GM12878 (cell line): Measurements from ENCODE around the gene VSTM2B. TPM values are rescaled to one million over a fixed set of nuclear protein-coding genes. Genes with fewer than 3 reads are reported as not detected.

Source experiments
- ATAC-seq: fragments of 200-7000 bp; cut with Tn5 transposase; 3 replicates; pipeline ENCODE4 v1.9.1; 2020; ENCODE audit warnings: mild to moderate bottlenecking, moderate library complexity
- BruUV-seq: library from RNA; stranded (reverse); fragments of 400-500 nt; replicated peaks from 2 replicates; lab custom pipeline; 2021; lab: Mats Ljungman, UMichigan
- CTCF ChIA-PET: fragments of 300-600 bp; sonication (Branson Sonifier 250); formaldehyde crosslinking; extraction: SDS; loops from one replicate; lab custom pipeline; 2021; ENCODE audit warnings: inconsistent platforms; lab: Yijun Ruan, JAX
- POLR2A ChIA-PET: fragments of 350-600 bp; formaldehyde crosslinking; extraction: SDS; loops from one replicate; lab custom pipeline; 2021; ENCODE audit warnings: inconsistent platforms; lab: Charles Lee
- RAD21 ChIA-PET: fragments of 300-600 bp; sonication (Branson Sonifier 250); formaldehyde crosslinking; loops from one replicate; lab custom pipeline; 2023; ENCODE audit warnings: antibody characterized with exemption; ENCODE audit not compliant: unreplicated experiment; lab: Charles Lee
- SMC1A ChIA-PET: fragments of 300-600 bp; sonication (Branson Sonifier 250); formaldehyde crosslinking; loops from one replicate; lab custom pipeline; 2023; ENCODE audit not compliant: unreplicated experiment, uncharacterized antibody; lab: Charles Lee
- DNase-seq: peaks from one replicate; pipeline ENCODE4 v3.0.0-alpha.2; 2011; ENCODE audit warnings: low read depth, low spot score
- FAIRE-seq: peaks from 3 replicates; lab custom pipeline; 2011; peaks lifted over from hg19 to GRCh38; lab: Jason Lieb, UNC
- H2AFZ ChIP-seq: 2 replicates; pipeline ENCODE4 v1.6.0; 2011; ENCODE audit warnings: low read depth, low read length, control low read depth; ENCODE audit not compliant: control insufficient read depth
- H3K27ac ChIP-seq: 2 replicates; pipeline ENCODE4 v1.5.1; 2011; ENCODE audit warnings: control low read depth; ENCODE audit not compliant: control insufficient read depth, insufficient read depth
- H3K27me3 ChIP-seq, 2 experiments: replicated peaks in 1 of 2; 2 replicates each; pipeline versions ENCODE4 v1.6.0 to v1.6.1; 2011; ENCODE audit warnings: low read length in 1 of 2; ENCODE audit not compliant: control insufficient read depth in 2 of 2, insufficient read depth in 2 of 2
- H3K36me3 ChIP-seq, 2 experiments: 2 replicates each; pipeline ENCODE4 v1.5.1; 2011; ENCODE audit warnings: low read length in 1 of 2; ENCODE audit not compliant: control insufficient read depth in 2 of 2, insufficient read depth in 2 of 2
- H3K4me1 ChIP-seq: 2 replicates; pipeline ENCODE4 v1.6.1; 2011; ENCODE audit warnings: mild to moderate bottlenecking, low read length, moderate library complexity, mixed read lengths; ENCODE audit not compliant: control insufficient read depth, insufficient read depth
- H3K4me2 ChIP-seq: 2 replicates; pipeline ENCODE4 v1.6.0; 2011; ENCODE audit warnings: control low read depth; ENCODE audit not compliant: control insufficient read depth, insufficient read depth
- H3K4me3 ChIP-seq: fragments of 200-600 bp; sonication (generic); 2 replicates; pipeline ENCODE4 v1.5.1; 2016
- H3K79me2 ChIP-seq: 2 replicates; pipeline ENCODE4 v1.6.0; 2011; ENCODE audit warnings: low read length; ENCODE audit not compliant: control insufficient read depth, insufficient read depth
- H3K9ac ChIP-seq: 2 replicates; pipeline ENCODE4 v1.8.0; 2011; ENCODE audit warnings: low read length, control low read depth, mixed read lengths; ENCODE audit not compliant: control insufficient read depth, insufficient read depth
- H3K9me3 ChIP-seq: replicated peaks from 3 replicates; pipeline ENCODE4 v1.5.1; 2011; ENCODE audit warnings: mild to moderate bottlenecking, low read length; ENCODE audit not compliant: control insufficient read depth, insufficient read depth
- H4K20me1 ChIP-seq: 2 replicates; pipeline ENCODE4 v1.6.0; 2011; ENCODE audit not compliant: control insufficient read depth, insufficient read depth
- BCL11A ChIP-seq: IDR thresholded peaks from 2 replicates; pipeline ENCODE4 v1.6.1; 2011; ENCODE audit warnings: low read depth, low read length
- HDAC6 ChIP-seq: fragments of 200-600 bp; sonication (generic); IDR thresholded peaks from one replicate; pipeline ENCODE4 v1.8.0; 2017; ENCODE audit warnings: antibody characterized with exemption; ENCODE audit not compliant: unreplicated experiment
- MXI1 ChIP-seq: fragments of 150-350 bp; IDR thresholded peaks from 2 replicates; pipeline ENCODE4 v1.6.1; 2011; ENCODE audit warnings: low read depth, mild to moderate bottlenecking, inconsistent platforms, low read length, improper control_type of control experiment
- NRF1 ChIP-seq: conservative IDR thresholded peaks from 2 replicates; pipeline ENCODE4 v1.6.1; 2011; ENCODE audit warnings: mild to moderate bottlenecking, low read depth, low read length, improper control_type of control experiment
- WRNIP1 ChIP-seq: IDR thresholded peaks from 2 replicates; pipeline ENCODE4 v1.6.1; 2011; ENCODE audit warnings: low read depth, low read length, improper control_type of control experiment, borderline replicate concordance
- WGBS: methylation state at CpG from one replicate; pipeline ENCODE4 v1.1.6; 2016; ENCODE audit warnings: low lambda C conversion rate; ENCODE audit not compliant: insufficient replicate concordance, insufficient coverage; ENCODE audit errors: missing lambda C conversion rate; 5-methylcytosine and 5-hydroxymethylcytosine counted together
- in situ Hi-C: fragments of 300-500 bp; cut with MboI; formaldehyde crosslinking; loops from 9 replicates; pipeline ENCODE4 v1.14.3; 2018; ENCODE audit warnings: mixed read lengths
- intact Hi-C: fragments of 100-400 bp; cut with micrococcal nuclease; formaldehyde crosslinking; loops from one replicate; pipeline ENCODE4 v1.14.2; 2022; ENCODE audit not compliant: unreplicated experiment
- polyA plus RNA-seq, 11 experiments: library from polyadenylated mRNA; depleted of rRNA in 4 of 11; unstranded in 6 of 11; stranded (reverse) in 5 of 11; fragments of >200 nt; fragmentation: Nextera tagmentation in 4 of 11; fragmentation: Illumina TruSeq in 1 of 11; extraction: Ambion mirVana in 4 of 11; extraction: Trizol in 1 of 11; gene quantifications; 1 replicate in 1 of 11; 2 replicates in 10 of 11; pipeline versions ENCODE4 v1.2.1 to v1.2.3, GENCODE V29; 2011 to 2016; ENCODE audit warnings: inconsistent platforms in 2 of 11, missing spikeins in 2 of 11, low read depth in 1 of 11
- total RNA-seq, 4 experiments: library from RNA; depleted of rRNA in 3 of 4; stranded (reverse); fragments of >200 nt in 3 of 4; fragmentation: Illumina TruSeq in 1 of 4; extraction: Trizol in 1 of 4; gene quantifications; 2 replicates each; pipeline versions ENCODE4 v1.2.1 to v1.2.3, GENCODE V29; 2013 to 2021
- TF ChIP-seq, protein P1 (sequence below): fragments of 450-650 bp; IDR thresholded peaks from 2 replicates; pipeline ENCODE4 v1.6.1; 2017; ENCODE audit warnings: mild to moderate bottlenecking
- TF ChIP-seq, protein P2 (sequence below): fragments of 450-650 bp; formaldehyde crosslinking; IDR thresholded peaks from 2 replicates; pipeline ENCODE4 v1.4.0; 2022; ENCODE audit warnings: mild to moderate bottlenecking, moderate library complexity
- TF ChIP-seq, protein P3 (sequence below): fragments of 450-650 bp; formaldehyde crosslinking; IDR thresholded peaks from 2 replicates; pipeline ENCODE4 v1.5.0; 2022; ENCODE audit warnings: mild to moderate bottlenecking, missing genetic modification characterization
- TF ChIP-seq, protein P4 (sequence below): fragments of 450-650 bp; IDR thresholded peaks from 2 replicates; pipeline ENCODE4 v1.6.1; 2017; ENCODE audit warnings: low read depth, mild to moderate bottlenecking, moderate library complexity

Gene VSTM2B
- total and polyA plus RNA-seq, 10 of the 15 experiments (the other 5 are each of a cell fraction or from before 2014, with no cell fraction given), result not detected

DNA sequence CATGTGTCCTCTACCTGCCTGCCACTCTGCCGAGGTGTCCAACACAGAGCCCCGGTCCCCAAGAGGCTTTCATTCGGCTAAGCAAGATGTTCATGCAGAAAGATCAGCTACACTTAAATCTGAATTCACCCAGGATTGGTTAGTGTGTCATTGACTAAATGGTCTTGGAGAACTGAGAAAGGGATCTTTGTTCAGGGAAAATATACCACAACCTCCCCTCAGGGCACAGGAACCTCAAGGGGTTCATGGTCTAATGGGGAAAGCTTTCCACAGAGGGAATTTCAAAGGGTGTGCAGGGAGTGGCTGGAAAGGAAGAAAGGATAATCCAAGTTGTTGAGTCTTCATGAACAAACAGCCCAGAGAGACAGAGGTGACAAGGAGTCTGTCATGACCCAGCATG is 65.9 kb downstream of the VSTM2B start (continued):
- TF ChIP-seq BCL11A, result no peak
- TF ChIP-seq, all 136 proteins: peak for 0

DNA sequence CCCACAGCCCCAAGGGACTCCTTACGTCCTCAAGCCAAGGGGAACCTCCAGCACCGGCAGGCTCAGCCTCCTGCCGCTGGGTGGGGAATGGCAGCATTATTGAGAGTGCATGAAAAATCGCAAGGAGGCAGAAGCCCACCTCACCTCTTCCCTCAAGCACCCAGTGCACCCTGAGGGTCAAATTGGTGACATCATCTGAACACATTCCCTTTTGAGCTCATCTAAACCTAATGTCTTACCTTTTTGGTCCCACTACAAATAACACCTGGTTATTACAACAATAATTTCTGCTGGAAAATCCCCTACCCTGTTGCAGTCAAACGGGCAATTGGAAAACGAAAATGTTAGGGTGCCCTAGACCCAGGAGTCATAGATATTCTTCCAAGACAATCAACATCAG is 68.1 kb downstream of the VSTM2B start:
- intact Hi-C loops, result loop anchor here (10.0 kb wide), 1 partner anchor 119 kb away; no protein-coding TSS in a partner anchor
- H3K79me2 ChIP-seq, result no peaks in the 10 kb centered on the region
- no peaks in the 10 kb centered on the region for H3K36me3 ChIP-seq
- no peak overlapping the region for H3K27ac ChIP-seq
- no peak for ATAC-seq
- in situ Hi-C loops, result no loop called here
- H4K20me1 ChIP-seq, result no peaks in the 10 kb centered on the region
- H3K27me3 ChIP-seq, result no peaks in the 10 kb centered on the region; a peak in 3 of 4 replicates
- no peaks in the 10 kb centered on the region for H3K4me1 ChIP-seq
- SMC1A ChIA-PET, result no interaction called here
- DNase-seq, result no peak
- no peak overlapping the region for H3K4me3 ChIP-seq
- CTCF ChIA-PET, result no interaction called here
- no peak overlapping the region for H2AFZ ChIP-seq
- no TSS peak for BruUV-seq
- FAIRE-seq, result no peak
- 36% methylated on average over 6 of the region's 6 CpGs for WGBS
- no peak overlapping the region for H3K4me2 ChIP-seq
- POLR2A ChIA-PET, result no interaction called here
- RAD21 ChIA-PET, result interaction anchor here (0.5 kb wide), 1 partner anchor 257 kb away, joined by 3 read pairs; no protein-coding TSS in a partner anchor
- no peak overlapping the region for H3K9ac ChIP-seq
- H3K9me3 ChIP-seq, result peaks cover 2% of the 10 kb centered on the region; the same call in 1 of the 3 replicates
- TF ChIP-seq NRF1, result no peak
- no peak for TF ChIP-seq WRNIP1
- TF ChIP-seq MXI1, result no peak
- TF ChIP-seq HDAC6, result no peak
- TF ChIP-seq, protein P1, sequence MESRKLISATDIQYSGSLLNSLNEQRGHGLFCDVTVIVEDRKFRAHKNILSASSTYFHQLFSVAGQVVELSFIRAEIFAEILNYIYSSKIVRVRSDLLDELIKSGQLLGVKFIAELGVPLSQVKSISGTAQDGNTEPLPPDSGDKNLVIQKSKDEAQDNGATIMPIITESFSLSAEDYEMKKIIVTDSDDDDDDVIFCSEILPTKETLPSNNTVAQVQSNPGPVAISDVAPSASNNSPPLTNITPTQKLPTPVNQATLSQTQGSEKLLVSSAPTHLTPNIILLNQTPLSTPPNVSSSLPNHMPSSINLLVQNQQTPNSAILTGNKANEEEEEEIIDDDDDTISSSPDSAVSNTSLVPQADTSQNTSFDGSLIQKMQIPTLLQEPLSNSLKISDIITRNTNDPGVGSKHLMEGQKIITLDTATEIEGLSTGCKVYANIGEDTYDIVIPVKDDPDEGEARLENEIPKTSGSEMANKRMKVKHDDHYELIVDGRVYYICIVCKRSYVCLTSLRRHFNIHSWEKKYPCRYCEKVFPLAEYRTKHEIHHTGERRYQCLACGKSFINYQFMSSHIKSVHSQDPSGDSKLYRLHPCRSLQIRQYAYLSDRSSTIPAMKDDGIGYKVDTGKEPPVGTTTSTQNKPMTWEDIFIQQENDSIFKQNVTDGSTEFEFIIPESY, result no peak
- TF ChIP-seq, protein P2, sequence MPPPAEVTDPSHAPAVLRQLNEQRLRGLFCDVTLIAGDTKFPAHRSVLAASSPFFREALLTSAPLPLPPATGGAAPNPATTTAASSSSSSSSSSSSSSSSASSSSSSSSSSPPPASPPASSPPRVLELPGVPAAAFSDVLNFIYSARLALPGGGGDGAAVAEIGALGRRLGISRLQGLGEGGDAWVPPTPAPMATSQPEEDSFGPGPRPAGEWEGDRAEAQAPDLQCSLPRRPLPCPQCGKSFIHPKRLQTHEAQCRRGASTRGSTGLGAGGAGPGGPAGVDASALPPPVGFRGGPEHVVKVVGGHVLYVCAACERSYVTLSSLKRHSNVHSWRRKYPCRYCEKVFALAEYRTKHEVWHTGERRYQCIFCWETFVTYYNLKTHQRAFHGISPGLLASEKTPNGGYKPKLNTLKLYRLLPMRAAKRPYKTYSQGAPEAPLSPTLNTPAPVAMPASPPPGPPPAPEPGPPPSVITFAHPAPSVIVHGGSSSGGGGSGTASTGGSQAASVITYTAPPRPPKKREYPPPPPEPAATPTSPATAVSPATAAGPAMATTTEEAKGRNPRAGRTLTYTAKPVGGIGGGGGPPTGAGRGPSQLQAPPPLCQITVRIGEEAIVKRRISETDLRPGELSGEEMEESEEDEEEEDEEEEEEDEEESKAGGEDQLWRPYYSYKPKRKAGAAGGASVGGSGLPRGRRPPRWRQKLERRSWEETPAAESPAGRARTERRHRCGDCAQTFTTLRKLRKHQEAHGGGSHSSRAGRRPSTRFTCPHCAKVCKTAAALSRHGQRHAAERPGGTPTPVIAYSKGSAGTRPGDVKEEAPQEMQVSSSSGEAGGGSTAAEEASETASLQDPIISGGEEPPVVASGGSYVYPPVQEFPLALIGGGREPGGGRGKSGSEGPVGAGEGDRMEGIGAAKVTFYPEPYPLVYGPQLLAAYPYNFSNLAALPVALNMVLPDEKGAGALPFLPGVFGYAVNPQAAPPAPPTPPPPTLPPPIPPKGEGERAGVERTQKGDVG (CRISPR knock-in tag), result no peak
- TF ChIP-seq, protein P3, sequence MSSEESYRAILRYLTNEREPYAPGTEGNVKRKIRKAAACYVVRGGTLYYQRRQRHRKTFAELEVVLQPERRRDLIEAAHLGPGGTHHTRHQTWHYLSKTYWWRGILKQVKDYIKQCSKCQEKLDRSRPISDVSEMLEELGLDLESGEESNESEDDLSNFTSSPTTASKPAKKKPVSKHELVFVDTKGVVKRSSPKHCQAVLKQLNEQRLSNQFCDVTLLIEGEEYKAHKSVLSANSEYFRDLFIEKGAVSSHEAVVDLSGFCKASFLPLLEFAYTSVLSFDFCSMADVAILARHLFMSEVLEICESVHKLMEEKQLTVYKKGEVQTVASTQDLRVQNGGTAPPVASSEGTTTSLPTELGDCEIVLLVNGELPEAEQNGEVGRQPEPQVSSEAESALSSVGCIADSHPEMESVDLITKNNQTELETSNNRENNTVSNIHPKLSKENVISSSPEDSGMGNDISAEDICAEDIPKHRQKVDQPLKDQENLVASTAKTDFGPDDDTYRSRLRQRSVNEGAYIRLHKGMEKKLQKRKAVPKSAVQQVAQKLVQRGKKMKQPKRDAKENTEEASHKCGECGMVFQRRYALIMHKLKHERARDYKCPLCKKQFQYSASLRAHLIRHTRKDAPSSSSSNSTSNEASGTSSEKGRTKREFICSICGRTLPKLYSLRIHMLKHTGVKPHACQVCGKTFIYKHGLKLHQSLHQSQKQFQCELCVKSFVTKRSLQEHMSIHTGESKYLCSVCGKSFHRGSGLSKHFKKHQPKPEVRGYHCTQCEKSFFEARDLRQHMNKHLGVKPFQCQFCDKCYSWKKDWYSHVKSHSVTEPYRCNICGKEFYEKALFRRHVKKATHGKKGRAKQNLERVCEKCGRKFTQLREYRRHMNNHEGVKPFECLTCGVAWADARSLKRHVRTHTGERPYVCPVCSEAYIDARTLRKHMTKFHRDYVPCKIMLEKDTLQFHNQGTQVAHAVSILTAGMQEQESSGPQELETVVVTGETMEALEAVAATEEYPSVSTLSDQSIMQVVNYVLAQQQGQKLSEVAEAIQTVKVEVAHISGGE, result no peak
- TF ChIP-seq, protein P4, sequence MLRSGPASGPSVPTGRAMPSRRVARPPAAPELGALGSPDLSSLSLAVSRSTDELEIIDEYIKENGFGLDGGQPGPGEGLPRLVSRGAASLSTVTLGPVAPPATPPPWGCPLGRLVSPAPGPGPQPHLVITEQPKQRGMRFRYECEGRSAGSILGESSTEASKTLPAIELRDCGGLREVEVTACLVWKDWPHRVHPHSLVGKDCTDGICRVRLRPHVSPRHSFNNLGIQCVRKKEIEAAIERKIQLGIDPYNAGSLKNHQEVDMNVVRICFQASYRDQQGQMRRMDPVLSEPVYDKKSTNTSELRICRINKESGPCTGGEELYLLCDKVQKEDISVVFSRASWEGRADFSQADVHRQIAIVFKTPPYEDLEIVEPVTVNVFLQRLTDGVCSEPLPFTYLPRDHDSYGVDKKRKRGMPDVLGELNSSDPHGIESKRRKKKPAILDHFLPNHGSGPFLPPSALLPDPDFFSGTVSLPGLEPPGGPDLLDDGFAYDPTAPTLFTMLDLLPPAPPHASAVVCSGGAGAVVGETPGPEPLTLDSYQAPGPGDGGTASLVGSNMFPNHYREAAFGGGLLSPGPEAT, result no peak
